SK-N-SH (cell line): ENCODE results near the gene ZSCAN22. TPM values are rescaled to one million over a fixed set of nuclear protein-coding genes. Genes with fewer than 3 reads are reported as not detected.

Source experiments
- CTCF ChIA-PET: fragments of 300-600, 350-600 bp; formaldehyde crosslinking; extraction: SDS; loops from one replicate; lab custom pipeline; 2021; lab: Yijun Ruan, JAX
- POLR2A ChIA-PET: fragments of 350-600 bp; sonication (Branson Sonifier 250); formaldehyde crosslinking; extraction: SDS; loops from one replicate; lab custom pipeline; 2020; ENCODE audit warnings: antibody characterized with exemption, inconsistent platforms; lab: Yijun Ruan, JAX
- DNase-seq: peaks from one replicate; pipeline ENCODE4 v3.0.0; 2012
- H2AFZ ChIP-seq: fragments of 200-600 bp; sonication (generic); 2 replicates; pipeline ENCODE4 v1.8.1; 2016; ENCODE audit warnings: antibody characterized with exemption, mild to moderate bottlenecking, low read depth
- H3F3A ChIP-seq: fragments of 200-600 bp; sonication (generic); replicated peaks from 2 replicates; pipeline ENCODE3; 2016; ENCODE audit warnings: antibody characterized with exemption, mild to moderate bottlenecking; ENCODE audit not compliant: insufficient read depth
- H3K27ac ChIP-seq, 2 experiments: fragments of 200-500 bp in 1 of 2; fragments of 200-600 bp in 1 of 2; sonication (Bioruptor generic) in 1 of 2; sonication (generic), shearing (Covaris generic) in 1 of 2; 2 replicates each; pipeline versions ENCODE4 v1.5.1 to v1.6.1; 2014 to 2016; ENCODE audit warnings: low read depth in 2 of 2, inconsistent platforms in 1 of 2, low read length in 1 of 2, mild to moderate bottlenecking in 1 of 2, mixed read lengths in 1 of 2
- H3K27me3 ChIP-seq: fragments of 200-600 bp; sonication (generic), shearing (Covaris generic); 2 replicates; pipeline ENCODE4 v1.6.1; 2016; ENCODE audit warnings: mixed run types; ENCODE audit not compliant: insufficient read depth
- H3K36me3 ChIP-seq, 2 experiments: fragments of 200-500 bp in 1 of 2; fragments of 200-600 bp in 1 of 2; sonication (Bioruptor generic) in 1 of 2; sonication (generic) in 1 of 2; replicated peaks in 1 of 2; 2 replicates each; pipeline versions ENCODE3 to v1.5.1; 2014 to 2016; ENCODE audit warnings: low read length in 1 of 2, mild to moderate bottlenecking in 1 of 2; ENCODE audit not compliant: insufficient read depth in 2 of 2, control insufficient read depth in 1 of 2
- H3K4me1 ChIP-seq, 2 experiments: fragments of 200-500 bp in 1 of 2; fragments of 200-600 bp in 1 of 2; sonication (Bioruptor generic) in 1 of 2; sonication (generic), shearing (Covaris generic) in 1 of 2; 2 replicates each; pipeline versions ENCODE4 v1.5.1 to v1.6.1; 2014 to 2016; ENCODE audit warnings: low read depth in 1 of 2, low read length in 1 of 2, mixed run types in 1 of 2; ENCODE audit not compliant: insufficient read depth in 2 of 2, control insufficient read depth in 1 of 2
- H3K4me2 ChIP-seq: fragments of 200-600 bp; sonication (generic), shearing (Covaris generic); 2 replicates; pipeline ENCODE4 v1.6.1; 2017; ENCODE audit warnings: mixed run types
- H3K4me3 ChIP-seq, 2 experiments: fragments of 200-500 bp in 1 of 2; fragments of 200-600 bp in 1 of 2; sonication (Bioruptor generic) in 1 of 2; sonication (generic), shearing (Covaris generic) in 1 of 2; 2 replicates each; pipeline versions ENCODE4 v1.5.1 to v1.8.1; 2014 to 2016; ENCODE audit warnings: low read depth in 2 of 2, inconsistent platforms in 1 of 2, low read length in 1 of 2, mild to moderate bottlenecking in 1 of 2, mixed read lengths in 1 of 2, moderate library complexity in 1 of 2
- H3K79me2 ChIP-seq: fragments of 200-600 bp; sonication (generic); 2 replicates; pipeline ENCODE4 v1.8.1; 2017; ENCODE audit warnings: mild to moderate bottlenecking; ENCODE audit not compliant: insufficient read depth
- H3K9ac ChIP-seq: fragments of 200-600 bp; sonication (generic); 2 replicates; pipeline ENCODE4 v1.6.1; 2017; ENCODE audit warnings: mixed run types
- H3K9me2 ChIP-seq: fragments of 200-600 bp; sonication (generic); 2 replicates; pipeline ENCODE4 v1.6.1; 2017; ENCODE audit warnings: mixed run types
- H3K9me3 ChIP-seq: fragments of 200-600 bp; sonication (generic); 2 replicates; pipeline ENCODE4 v1.6.1; 2017; ENCODE audit warnings: mixed run types, mild to moderate bottlenecking, moderate library complexity
- H4K20me1 ChIP-seq: fragments of 200-600 bp; sonication (generic); 2 replicates; pipeline ENCODE4 v1.6.1; 2017; ENCODE audit warnings: mild to moderate bottlenecking, mixed run types; ENCODE audit not compliant: insufficient read depth
- ELF1 ChIP-seq: IDR thresholded peaks from 2 replicates; pipeline ENCODE4 v1.4.0; 2012
- EP300 ChIP-seq, 2 experiments: IDR thresholded peaks; 2 replicates each; pipeline versions ENCODE4 v1.4.0 to v1.6.1; 2012; ENCODE audit warnings: borderline replicate concordance in 1 of 2, low read depth in 1 of 2, low read length in 1 of 2
- FOXJ3 ChIP-seq: sonication (generic); formaldehyde crosslinking; IDR thresholded peaks from 2 replicates; pipeline ENCODE4 v1.5.1; 2020; ENCODE audit warnings: mild to moderate bottlenecking, missing genetic modification reagents
- FOXM1 ChIP-seq: IDR thresholded peaks from 2 replicates; pipeline ENCODE4 v1.4.0; 2012; ENCODE audit warnings: low read depth, mild to moderate bottlenecking
- GATA2 ChIP-seq: sonication (generic); formaldehyde crosslinking; IDR thresholded peaks from 2 replicates; pipeline ENCODE4 v1.5.0; 2020; ENCODE audit warnings: mild to moderate bottlenecking, missing genetic modification reagents
- JUND ChIP-seq: IDR thresholded peaks from 2 replicates; pipeline ENCODE4 v1.4.0; 2012
- MEF2A ChIP-seq: IDR thresholded peaks from 2 replicates; pipeline ENCODE4 v1.4.0; 2012; ENCODE audit warnings: low read depth, borderline replicate concordance
- NFIC ChIP-seq: IDR thresholded peaks from 2 replicates; pipeline ENCODE4 v1.4.0; 2012; ENCODE audit warnings: borderline replicate concordance
- NRF1 ChIP-seq: IDR thresholded peaks from 2 replicates; pipeline ENCODE4 v1.6.1; 2012; ENCODE audit warnings: low read depth, mild to moderate bottlenecking, low read length
- POLR2AphosphoS5 ChIP-seq: IDR thresholded peaks from 2 replicates; pipeline ENCODE4 v1.6.1; 2012; ENCODE audit warnings: low read depth, low read length
- RAD21 ChIP-seq: IDR thresholded peaks from 2 replicates; pipeline ENCODE4 v1.6.1; 2012; ENCODE audit warnings: mild to moderate bottlenecking, low read length
- RFX5 ChIP-seq: IDR thresholded peaks from 2 replicates; pipeline ENCODE4 v1.6.1; 2012; ENCODE audit warnings: mild to moderate bottlenecking, improper control_type of control experiment, low read length
- RXRA ChIP-seq: IDR thresholded peaks from 2 replicates; pipeline ENCODE4 v1.4.0; 2012; ENCODE audit warnings: low read depth, mild to moderate bottlenecking, borderline replicate concordance
- TAF1 ChIP-seq: IDR thresholded peaks from 2 replicates; pipeline ENCODE4 v1.6.1; 2012; ENCODE audit warnings: low read depth, mild to moderate bottlenecking, low read length, moderate library complexity, borderline replicate concordance
- WGBS: methylation state at CpG from one replicate; pipeline ENCODE4 v1.1.6; 2017; ENCODE audit warnings: low lambda C conversion rate; 5-methylcytosine and 5-hydroxymethylcytosine counted together
- polyA plus RNA-seq, 3 experiments: library from polyadenylated mRNA; depleted of rRNA; stranded (reverse); fragments of >200 nt; gene quantifications; 2 replicates each; pipeline ENCODE4 v1.2.3, GENCODE V29; 2012
- TF ChIP-seq, protein P1 (sequence below): IDR thresholded peaks from 2 replicates; pipeline ENCODE4 v1.4.0; 2012; ENCODE audit warnings: low read depth, borderline replicate concordance
- TF ChIP-seq, protein P2 (sequence below): fragments of 200-600 bp; sonication (generic); IDR thresholded peaks from 2 replicates; pipeline ENCODE4 v1.6.1; 2017; ENCODE audit warnings: antibody characterized with exemption, mild to moderate bottlenecking, moderate library complexity
- TF ChIP-seq, protein P3 (sequence below): fragments of 150-350 bp; IDR thresholded peaks from 2 replicates; pipeline ENCODE4 v1.6.1; 2016; ENCODE audit warnings: mild to moderate bottlenecking, low read depth, low read length
- TF ChIP-seq, protein P4 (sequence below): fragments of 150-350 bp; IDR thresholded peaks from 2 replicates; pipeline ENCODE4 v1.6.1; 2017; ENCODE audit warnings: antibody characterized with exemption, low read length, low read depth, borderline replicate concordance
- TF ChIP-seq, protein P5 (sequence below): IDR thresholded peaks from 2 replicates; pipeline ENCODE4 v1.4.0; 2012; ENCODE audit warnings: low read depth, borderline replicate concordance

Gene ZSCAN22
- polyA plus RNA-seq, 1 of the 3 experiments (the other 2 are of a cell fraction), result 2.3 TPM

DNA sequence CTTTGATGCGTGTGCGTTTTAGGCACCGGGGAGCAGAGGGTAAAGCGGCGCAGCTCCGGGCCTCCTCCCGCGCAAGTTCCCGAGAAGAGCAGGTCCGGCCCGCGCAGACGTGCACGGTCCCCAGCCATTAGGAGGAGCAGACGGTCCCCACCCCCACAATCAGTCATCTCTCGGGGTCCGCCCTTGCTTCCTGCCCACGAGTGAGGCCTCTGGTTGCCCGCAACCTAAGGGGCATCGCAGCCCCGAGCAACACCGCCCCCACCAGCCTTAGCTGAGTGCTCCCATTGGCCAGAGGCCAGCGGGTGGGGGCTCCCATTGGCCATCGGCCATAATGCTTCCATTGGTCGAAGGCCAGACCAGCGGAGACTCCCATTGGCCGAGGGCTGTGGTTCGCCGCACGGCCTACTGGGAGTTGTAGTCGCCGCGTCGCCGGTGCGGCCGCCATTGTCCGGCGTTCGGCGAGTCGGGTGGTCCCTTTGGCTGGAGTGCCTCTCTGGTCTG is 48.2 kb upstream of the ZSCAN22 start, which contains the start of gene ZNF8 (continued):
- TF ChIP-seq, protein P1, sequence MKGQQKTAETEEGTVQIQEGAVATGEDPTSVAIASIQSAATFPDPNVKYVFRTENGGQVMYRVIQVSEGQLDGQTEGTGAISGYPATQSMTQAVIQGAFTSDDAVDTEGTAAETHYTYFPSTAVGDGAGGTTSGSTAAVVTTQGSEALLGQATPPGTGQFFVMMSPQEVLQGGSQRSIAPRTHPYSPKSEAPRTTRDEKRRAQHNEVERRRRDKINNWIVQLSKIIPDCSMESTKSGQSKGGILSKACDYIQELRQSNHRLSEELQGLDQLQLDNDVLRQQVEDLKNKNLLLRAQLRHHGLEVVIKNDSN, result no peak
- TF ChIP-seq, protein P2, sequence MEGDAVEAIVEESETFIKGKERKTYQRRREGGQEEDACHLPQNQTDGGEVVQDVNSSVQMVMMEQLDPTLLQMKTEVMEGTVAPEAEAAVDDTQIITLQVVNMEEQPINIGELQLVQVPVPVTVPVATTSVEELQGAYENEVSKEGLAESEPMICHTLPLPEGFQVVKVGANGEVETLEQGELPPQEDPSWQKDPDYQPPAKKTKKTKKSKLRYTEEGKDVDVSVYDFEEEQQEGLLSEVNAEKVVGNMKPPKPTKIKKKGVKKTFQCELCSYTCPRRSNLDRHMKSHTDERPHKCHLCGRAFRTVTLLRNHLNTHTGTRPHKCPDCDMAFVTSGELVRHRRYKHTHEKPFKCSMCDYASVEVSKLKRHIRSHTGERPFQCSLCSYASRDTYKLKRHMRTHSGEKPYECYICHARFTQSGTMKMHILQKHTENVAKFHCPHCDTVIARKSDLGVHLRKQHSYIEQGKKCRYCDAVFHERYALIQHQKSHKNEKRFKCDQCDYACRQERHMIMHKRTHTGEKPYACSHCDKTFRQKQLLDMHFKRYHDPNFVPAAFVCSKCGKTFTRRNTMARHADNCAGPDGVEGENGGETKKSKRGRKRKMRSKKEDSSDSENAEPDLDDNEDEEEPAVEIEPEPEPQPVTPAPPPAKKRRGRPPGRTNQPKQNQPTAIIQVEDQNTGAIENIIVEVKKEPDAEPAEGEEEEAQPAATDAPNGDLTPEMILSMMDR, result no peak
- TF ChIP-seq FOXM1 (no peak), EP300 (IDR thresholded peaks at IDR 0.05; ENCODE audit: borderline replicate concordance in 1 of 2, low read depth in 1 of 2, low read length in 1 of 2) (no peak), GATA2 (CRISPR knock-in tag) (no peak), JUND (no peak)
- TF ChIP-seq, protein P3, sequence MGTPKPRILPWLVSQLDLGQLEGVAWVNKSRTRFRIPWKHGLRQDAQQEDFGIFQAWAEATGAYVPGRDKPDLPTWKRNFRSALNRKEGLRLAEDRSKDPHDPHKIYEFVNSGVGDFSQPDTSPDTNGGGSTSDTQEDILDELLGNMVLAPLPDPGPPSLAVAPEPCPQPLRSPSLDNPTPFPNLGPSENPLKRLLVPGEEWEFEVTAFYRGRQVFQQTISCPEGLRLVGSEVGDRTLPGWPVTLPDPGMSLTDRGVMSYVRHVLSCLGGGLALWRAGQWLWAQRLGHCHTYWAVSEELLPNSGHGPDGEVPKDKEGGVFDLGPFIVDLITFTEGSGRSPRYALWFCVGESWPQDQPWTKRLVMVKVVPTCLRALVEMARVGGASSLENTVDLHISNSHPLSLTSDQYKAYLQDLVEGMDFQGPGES, result peak; percentile 87

DNA sequence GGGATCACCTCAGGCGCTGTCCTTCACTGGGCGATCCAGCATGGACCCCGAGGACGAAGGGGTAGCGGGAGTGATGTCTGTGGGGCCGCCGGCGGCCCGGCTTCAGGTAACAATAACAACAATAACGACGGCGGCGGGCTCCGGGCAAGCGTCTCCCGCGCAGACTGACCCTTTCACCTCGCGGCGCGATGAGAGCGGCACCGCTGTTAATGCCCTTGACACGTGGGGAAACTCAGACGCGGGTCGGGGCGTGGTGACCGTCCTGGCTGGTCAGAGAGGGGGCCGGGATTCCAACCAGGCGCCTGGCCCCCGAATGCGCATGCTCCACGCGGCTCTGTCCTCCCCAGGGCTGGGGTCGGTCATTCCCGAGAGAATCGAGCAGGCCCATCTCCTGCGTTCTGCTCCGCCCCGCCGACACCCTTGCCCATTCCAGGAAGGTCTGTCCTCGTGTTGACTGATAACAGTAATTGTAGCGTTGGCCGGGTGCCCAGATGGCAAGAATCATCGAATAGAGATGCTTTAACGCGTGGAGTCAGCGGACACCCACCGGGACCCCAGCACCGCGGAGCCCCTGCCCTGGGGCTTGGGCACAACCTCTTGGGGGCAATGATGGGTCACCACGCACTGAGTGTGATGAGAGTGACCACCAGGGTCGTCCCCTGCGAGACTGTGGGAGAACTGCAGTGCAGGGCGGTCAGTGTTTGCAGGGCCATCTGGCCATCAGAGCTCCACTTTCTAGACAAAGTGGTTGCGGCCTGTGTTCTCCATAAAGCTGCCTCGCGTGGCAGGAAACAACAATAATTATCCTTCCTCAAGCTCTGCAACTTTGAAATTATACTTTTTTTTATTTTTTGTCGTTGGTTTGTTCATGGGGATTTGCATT is 47.5 kb upstream of the ZSCAN22 start:
- H3K9me3 ChIP-seq, result peaks cover 13% of the 10 kb centered on the region; the same call in 1 of the 2 replicates
- peak overlapping the region; percentile 67 to 93 for H3K27ac ChIP-seq
- peaks cover 9% of the 10 kb centered on the region for H3F3A ChIP-seq
- H3K9ac ChIP-seq, result peak overlapping the region; percentile 87
- no peaks in the 10 kb centered on the region for H3K27me3 ChIP-seq
- DNase-seq, result peak; percentile 89
- POLR2A ChIA-PET, result interaction anchor here (0.6 to 2.0 kb wide), 3 partner anchors 9 to 47 kb away, joined by 3 to 8 read pairs (median 3); partner anchors contain the start of gene ZSCAN22
- H4K20me1 ChIP-seq, result no peaks in the 10 kb centered on the region
- H3K9me2 ChIP-seq, result no peaks in the 10 kb centered on the region
- H3K36me3 ChIP-seq, result peaks cover 3 to 28% of the 10 kb centered on the region in 2 experiments
- H3K4me2 ChIP-seq, result peak overlapping the region; percentile 90
- H3K79me2 ChIP-seq, result peaks cover 63% of the 10 kb centered on the region
- peak overlapping the region; percentile 81 to 83 for H3K4me3 ChIP-seq
- peak overlapping the region; percentile 98 for H2AFZ ChIP-seq
- peaks cover 5 to 7% of the 10 kb centered on the region in 2 experiments; a peak in 1 of 4 replicates for H3K4me1 ChIP-seq
- WGBS, result 32% methylated on average over 9 of the region's 60 CpGs
- CTCF ChIA-PET, result no interaction called here
- TF ChIP-seq, protein P4, sequence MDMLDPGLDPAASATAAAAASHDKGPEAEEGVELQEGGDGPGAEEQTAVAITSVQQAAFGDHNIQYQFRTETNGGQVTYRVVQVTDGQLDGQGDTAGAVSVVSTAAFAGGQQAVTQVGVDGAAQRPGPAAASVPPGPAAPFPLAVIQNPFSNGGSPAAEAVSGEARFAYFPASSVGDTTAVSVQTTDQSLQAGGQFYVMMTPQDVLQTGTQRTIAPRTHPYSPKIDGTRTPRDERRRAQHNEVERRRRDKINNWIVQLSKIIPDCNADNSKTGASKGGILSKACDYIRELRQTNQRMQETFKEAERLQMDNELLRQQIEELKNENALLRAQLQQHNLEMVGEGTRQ, result no peak
- no peak for TF ChIP-seq RAD21
- peak; percentile 68 for TF ChIP-seq NRF1
- no peak for TF ChIP-seq TAF1
- no peak for TF ChIP-seq MEF2A
- TF ChIP-seq, protein P2, result no peak
- TF ChIP-seq, protein P1, result no peak
- no peak for TF ChIP-seq ELF1
- no peak for TF ChIP-seq RXRA
- TF ChIP-seq RFX5, result no peak
- peak; percentile 57 for TF ChIP-seq NFIC
- 0 out of 2 replicates have a peak, but pooled peaks have one; percentile 1 for TF ChIP-seq POLR2AphosphoS5
- 0 out of 2 replicates have a peak, but pooled peaks have one; percentile 14 for TF ChIP-seq FOXJ3 (CRISPR knock-in tag)
- TF ChIP-seq, protein P5, sequence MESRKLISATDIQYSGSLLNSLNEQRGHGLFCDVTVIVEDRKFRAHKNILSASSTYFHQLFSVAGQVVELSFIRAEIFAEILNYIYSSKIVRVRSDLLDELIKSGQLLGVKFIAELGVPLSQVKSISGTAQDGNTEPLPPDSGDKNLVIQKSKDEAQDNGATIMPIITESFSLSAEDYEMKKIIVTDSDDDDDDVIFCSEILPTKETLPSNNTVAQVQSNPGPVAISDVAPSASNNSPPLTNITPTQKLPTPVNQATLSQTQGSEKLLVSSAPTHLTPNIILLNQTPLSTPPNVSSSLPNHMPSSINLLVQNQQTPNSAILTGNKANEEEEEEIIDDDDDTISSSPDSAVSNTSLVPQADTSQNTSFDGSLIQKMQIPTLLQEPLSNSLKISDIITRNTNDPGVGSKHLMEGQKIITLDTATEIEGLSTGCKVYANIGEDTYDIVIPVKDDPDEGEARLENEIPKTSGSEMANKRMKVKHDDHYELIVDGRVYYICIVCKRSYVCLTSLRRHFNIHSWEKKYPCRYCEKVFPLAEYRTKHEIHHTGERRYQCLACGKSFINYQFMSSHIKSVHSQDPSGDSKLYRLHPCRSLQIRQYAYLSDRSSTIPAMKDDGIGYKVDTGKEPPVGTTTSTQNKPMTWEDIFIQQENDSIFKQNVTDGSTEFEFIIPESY, result no peak
